ENCODE results near the gene ETV4.

ETV4 gene

GRCh38 chr17:43587647-43588046 lies 41.5 kb upstream of the ETV4 start:
- in situ Hi-C loops (cut with MboI; ENCODE audit: low pct_unique_long_range_greater_than_20kb, low sequenced_read_pairs, unreplicated experiment): no loop called here
- no peak for TF ChIP-seq CTCF (IDR thresholded peaks at IDR 0.05; ENCODE audit: extremely low read depth, insufficient read depth, missing control alignments)
- no peak for DNase-seq (ENCODE audit: low spot score)

GRCh38 chr17:43584666-43585102 lies 38.5 kb upstream of the ETV4 start:
- TF ChIP-seq CTCF (IDR thresholded peaks at IDR 0.05; ENCODE audit: extremely low read depth, insufficient read depth, missing control alignments): no peak
- in situ Hi-C loops (cut with MboI; ENCODE audit: low pct_unique_long_range_greater_than_20kb, low sequenced_read_pairs, unreplicated experiment): loop anchor here (5.0 kb wide), 1 partner anchor 88 kb away; no protein-coding TSS in a partner anchor

GRCh38 chr17:43583332-43583731 lies 37.2 kb upstream of the ETV4 start:
- TF ChIP-seq CTCF (IDR thresholded peaks at IDR 0.05; ENCODE audit: extremely low read depth, insufficient read depth, missing control alignments): no peak
- no peak for DNase-seq (ENCODE audit: low spot score)
- in situ Hi-C loops (cut with MboI; ENCODE audit: low pct_unique_long_range_greater_than_20kb, low sequenced_read_pairs, unreplicated experiment): loop anchor here (5.0 kb wide), 1 partner anchor 89 kb away; no protein-coding TSS in a partner anchor

More at GRCh38 chr17:43584666-43585102, 38.5 kb upstream of the ETV4 start:
- DNase-seq (ENCODE audit: low spot score): no peak

- in situ Hi-C loops (cut with MboI; ENCODE audit: low pct_unique_long_range_greater_than_20kb, low sequenced_read_pairs, unreplicated experiment): loop anchor here (5.0 kb wide), 1 partner anchor 91 kb away; no protein-coding TSS in a partner anchor
- no peak for TF ChIP-seq CTCF (IDR thresholded peaks at IDR 0.05; ENCODE audit: extremely low read depth, insufficient read depth, missing control alignments)
- no peak for DNase-seq (ENCODE audit: low spot score)
Observed at GRCh38 chr17:43581613-43582012, 35.5 kb upstream of the ETV4 start.

- no peak for TF ChIP-seq CTCF (IDR thresholded peaks at IDR 0.05; ENCODE audit: extremely low read depth, insufficient read depth, missing control alignments)
- DNase-seq (ENCODE audit: low spot score): no peak
Observed at GRCh38 chr17:43581130-43581529, 35.0 kb upstream of the ETV4 start.

GRCh38 chr17:43579566-43580140 lies 33.5 kb upstream of the ETV4 start:
- no peak for TF ChIP-seq CTCF (IDR thresholded peaks at IDR 0.05; ENCODE audit: extremely low read depth, insufficient read depth, missing control alignments)
- DNase-seq (ENCODE audit: low spot score): no peak
- in situ Hi-C loops (cut with MboI; ENCODE audit: low pct_unique_long_range_greater_than_20kb, low sequenced_read_pairs, unreplicated experiment): loop anchor here (5.0 kb wide), 1 partner anchor 93 kb away; no protein-coding TSS in a partner anchor

More at GRCh38 chr17:43581130-43581529, 35.0 kb upstream of the ETV4 start:
- in situ Hi-C loops (cut with MboI; ENCODE audit: low pct_unique_long_range_greater_than_20kb, low sequenced_read_pairs, unreplicated experiment): loop anchor here (5.0 kb wide), 1 partner anchor 91 kb away; no protein-coding TSS in a partner anchor

Data from GM13977 (cell line).